Stimulated activated CD8-positive, alpha-beta memory T cell treated with anti-CD3 and anti-CD28 coated beads, Interleukin-7, amount 100 ng/mL, for 4 hours (primary cell): ENCODE data around the gene CLCN5.
"Not testable (repeated sequence)": the region's sequence is repeated elsewhere in the genome, so short reads cannot be mapped to it uniquely, and the experiment has no call there.

Source experiments
- DNase-seq, 2 donors: peaks; one replicate each; pipeline ENCODE4 v3.0.0-alpha.2; 2020; ENCODE audit warnings: low read depth in 2 of 2

The CLCN5 gene

DNA sequence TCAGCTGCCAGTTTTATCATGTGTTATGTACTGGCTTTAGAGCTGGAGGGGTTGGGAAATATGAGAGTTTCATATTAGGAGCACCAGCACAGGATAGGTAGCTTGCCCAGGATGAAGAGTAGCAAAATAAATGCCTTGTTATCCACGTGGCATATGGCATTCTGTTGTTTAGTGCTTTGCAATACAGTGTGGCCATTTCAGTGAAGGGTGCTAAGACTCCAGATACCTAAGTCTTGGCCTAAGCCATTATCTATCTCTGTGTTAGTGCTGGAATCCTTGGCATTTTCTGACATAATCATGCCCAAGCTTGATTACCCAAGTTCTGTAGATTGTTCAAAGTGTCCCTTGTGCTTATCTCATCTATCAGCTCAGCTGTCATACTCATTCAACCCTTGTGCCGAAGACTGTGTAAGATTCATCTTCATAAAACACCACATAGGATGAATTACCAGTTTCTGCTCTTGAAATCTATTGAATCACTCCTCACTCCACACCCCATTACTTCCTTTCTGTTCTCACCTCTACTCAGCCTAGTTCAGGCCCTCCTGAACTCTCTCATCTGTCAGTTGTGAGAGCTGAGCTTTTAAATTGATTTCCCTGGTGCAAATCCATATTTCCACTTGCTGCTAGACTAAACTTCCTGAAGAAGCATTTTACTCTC lies 73.5 kb downstream of the CLCN5 start:
- DNase-seq = no peak

DNA sequence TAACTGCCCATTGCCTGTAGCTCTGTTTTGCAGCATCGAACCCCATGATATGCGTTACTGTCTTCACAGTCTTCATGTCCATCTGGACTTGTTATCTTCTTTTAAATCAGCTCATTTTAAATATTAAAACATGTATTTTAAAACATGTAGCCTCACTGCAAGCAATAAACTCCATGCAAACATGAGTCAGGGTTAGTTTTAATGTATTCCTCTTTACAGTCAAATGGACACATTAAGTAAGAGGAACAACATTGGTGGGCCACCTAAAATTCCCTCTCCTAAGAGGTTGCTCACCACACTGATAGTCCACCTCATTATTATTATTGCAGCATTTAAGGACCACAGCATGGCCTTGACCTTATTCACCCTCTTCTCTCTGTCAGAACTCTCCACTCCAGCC lies 74.1 kb downstream of the CLCN5 start:
- no peak for DNase-seq

DNA sequence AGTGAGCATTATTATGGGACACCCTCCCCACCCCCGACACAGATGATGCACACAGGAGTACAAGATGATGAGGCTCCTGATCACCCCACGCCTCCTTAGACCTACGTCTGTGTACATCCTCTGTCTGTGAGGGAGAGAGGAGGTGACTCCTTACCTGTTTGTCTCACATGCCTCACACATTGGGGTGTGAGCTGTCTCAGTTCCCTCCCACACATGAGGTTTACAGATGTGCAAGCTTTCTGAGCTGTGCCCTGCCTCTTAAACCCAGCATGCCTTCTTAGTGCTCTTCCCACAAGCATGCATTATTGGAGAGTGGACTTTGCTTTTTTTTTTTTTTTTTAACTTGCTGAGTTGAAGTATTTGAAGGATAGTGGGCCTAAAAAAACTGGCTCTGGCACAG lies 76.7 kb downstream of the CLCN5 start:
- DNase-seq = no peak

DNA sequence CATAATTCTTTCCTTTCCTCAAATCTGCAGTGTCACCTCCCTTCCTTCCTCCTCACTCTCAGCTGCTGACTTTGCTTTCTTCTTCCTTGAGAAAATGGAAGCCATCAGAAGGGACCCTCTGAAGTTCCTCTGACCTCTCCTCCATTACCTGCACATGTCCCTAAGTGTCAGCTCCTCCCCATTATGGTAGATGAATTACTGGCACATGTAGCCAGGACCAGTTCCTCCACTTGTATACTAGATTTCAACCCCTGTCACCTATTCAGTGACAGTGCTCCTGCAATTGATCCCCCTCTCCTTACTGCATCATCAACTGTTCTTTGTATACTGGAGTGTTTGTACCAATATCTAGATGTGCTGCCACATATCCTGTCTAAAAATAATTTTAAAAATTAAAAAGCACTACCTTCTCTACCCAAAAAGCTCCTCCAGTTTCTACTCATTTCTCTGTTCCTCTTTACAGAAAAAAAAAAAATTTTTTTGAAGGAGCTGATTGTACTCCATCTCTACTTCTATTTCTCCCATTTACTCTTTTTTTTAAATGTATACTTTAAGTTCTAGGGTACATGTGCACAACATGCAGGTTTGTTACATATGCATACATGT lies 78.6 kb downstream of the CLCN5 start:
- no peak for DNase-seq

DNA sequence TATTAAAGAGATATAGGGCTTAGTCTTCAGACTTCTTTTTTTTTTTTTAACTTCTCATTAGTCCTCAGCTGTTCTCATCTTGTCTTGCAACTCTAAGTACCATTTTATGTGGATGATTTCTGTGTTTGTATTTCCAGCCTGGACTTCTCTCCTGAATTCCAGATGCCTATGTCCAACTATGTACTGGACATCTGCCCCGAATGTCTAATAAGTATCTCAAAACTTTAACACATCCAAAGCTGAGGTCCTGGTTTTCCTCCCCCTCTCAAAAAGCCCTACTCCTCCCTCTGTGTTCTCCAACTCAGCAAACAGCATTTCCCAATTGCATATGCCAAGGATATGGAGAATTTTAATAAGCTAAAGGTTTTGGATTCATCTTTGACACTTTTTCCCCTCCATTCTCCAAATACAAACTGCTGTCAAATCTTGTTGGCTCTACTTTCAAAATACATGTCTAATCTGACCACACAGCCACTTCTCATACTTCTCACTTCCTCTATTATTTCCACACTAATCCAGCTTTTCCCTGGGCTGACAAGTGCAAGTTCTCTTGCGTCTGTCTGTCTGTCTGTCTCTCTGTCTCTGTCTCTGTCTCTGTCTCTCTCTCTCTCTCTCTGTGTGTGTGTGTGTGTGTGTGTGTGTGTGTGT lies 79.8 kb downstream of the CLCN5 start:
- no peak for DNase-seq

DNA sequence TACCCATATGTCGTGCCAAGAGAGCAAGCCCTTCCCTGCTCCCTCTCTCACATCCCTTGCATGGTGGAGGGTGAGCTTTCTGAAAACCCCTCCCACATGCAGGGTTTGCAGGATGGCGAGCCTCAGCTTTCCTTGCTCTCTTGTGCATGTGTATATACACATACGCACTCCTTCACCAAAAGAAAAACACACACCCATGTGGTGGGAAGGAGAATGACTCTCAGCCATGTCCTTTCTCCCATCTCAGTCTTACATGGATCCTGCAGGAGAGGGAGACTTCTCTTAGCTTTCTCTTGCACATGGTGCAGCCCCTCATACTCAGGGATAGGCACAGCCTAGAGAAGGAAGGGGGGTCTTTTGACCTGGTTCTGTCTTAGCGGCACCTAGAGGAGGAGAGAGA lies 81.1 kb downstream of the CLCN5 start:
- no peak for DNase-seq

DNA sequence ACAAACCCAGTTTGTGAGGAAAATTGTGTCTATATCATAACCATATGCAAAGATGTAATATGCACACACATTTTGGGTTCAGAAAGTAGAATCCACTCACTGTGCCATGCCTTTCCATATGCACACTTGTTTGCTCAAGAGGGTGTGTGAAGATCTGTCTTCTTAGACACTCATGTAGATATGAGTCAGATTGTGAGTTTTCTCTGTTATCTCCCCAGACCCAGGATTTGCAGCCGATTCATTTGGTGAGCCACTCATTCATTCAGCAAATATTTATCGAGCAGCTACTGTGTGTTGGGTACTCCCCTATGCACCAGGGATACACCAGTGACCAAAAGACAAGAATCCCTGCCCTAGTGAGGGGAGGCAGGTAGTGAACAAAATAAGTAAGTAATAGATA lies 81.5 kb downstream of the CLCN5 start:
- no peak for DNase-seq

DNA sequence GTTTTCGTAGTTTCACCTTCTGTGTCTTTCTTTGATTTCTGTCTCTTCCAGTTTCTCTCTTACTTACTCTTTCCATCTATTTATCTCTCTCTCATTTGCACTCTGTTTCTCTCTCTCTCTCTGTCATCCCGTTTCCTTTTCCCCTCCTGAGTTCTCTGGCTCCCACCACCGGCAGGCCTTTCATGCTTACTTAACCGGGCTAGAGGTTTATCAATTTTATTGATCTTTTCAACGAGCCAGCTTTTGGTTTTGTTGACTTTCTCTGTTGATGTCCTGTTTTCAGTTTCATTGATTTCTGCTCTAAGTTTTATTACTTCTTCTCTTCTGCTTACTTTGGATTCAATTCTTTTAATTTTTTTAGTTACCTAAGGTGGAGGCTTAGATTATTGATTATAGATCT lies 103.2 kb downstream of the CLCN5 start:
- DNase-seq = not testable (repeated sequence)

DNA sequence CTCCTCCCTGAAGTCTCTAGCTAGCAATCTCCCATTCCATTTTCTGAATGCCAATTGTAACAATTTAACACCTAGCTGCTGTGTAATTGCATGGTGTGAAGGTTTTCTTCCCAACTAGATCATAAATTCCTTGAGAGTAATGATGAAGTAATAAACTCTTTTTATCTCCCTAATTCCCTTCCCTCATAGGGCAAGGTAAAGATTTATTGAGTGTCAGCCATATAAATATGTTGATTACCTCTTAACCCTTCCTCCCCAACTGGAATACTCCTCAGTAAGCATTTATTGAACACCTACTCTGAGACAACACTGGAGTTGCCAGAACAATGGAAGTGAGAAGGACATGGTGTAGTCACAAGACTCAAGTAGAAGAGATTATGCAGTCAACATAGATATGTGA lies 112.7 kb downstream of the CLCN5 start:
- no peak for DNase-seq

DNA sequence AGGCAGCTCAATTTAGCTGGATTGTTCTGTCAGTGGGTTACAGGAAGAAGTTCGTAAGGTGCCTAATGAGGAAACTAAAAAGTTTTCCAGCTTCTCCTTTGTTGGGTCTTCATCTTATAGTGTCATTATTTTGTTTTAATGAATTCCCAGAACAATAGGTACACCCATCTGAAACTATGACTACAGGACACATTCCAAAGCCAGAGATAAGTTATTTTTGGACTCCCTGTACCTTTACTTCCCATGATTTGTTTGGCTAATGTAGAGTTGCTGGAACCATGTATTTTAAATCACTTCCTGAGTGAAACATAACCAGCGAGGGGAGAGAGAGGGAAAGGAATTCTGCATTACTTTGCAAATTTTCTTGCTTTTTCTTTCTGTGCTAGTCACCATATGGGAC lies 114.0 kb downstream of the CLCN5 start:
- no peak for DNase-seq

DNA sequence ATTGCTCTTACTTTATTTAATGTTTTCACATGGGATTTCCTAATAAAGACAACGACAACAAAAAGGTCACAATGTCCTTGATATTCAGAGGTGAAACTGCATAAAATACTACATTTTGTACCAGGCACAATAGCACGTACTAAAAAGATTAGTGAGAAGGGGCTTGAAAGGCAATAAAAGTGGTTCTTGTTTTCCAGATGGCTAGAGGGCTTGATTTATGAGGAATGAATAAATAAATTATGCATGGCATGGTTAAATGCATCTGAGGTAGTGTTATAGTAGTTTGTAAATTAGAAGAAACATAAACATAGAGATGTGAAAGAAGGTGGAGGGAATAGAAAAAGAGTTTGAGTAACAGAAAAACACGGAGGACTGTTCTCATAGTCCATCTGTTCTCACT lies 123.4 kb downstream of the CLCN5 start:
- no peak for DNase-seq

DNA sequence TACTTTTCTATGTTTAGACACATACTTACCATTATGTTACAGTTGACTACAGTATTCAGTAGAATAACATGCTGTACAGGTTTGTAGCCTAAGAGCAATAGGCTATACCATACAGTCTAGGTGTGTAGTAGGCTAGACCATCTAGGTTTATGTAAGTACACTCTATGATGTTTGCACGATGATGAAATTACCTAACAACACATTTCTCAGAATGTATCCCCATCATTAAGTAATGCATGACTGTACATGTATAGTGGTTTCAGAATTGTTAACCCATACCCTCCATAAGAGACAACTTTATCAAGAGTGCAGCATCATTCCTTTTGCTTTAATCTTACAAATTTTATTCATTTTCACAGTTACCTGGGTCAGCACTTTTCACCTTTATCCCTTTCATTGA lies 126.8 kb downstream of the CLCN5 start:
- no peak for DNase-seq

DNA sequence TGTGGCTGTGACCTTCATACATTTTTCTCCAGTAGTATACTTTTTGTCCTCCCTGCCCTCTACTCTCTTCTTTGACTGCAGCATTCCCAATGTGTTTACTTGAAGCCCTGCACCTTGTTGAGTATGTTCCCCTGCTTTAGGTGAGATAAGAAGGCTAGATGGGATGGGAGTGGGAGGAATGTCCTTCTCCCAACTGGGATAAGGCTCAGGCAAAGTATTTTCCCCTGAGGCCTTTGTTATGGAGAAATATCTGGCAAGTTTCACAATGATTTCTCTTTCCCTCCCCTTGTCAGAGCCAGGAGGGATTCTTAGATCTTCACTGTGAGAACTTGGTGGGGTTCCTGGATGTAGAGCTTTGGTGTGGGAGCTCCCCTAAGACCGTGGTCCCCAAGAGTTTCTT lies 131.8 kb downstream of the CLCN5 start:
- no peak for DNase-seq

DNA sequence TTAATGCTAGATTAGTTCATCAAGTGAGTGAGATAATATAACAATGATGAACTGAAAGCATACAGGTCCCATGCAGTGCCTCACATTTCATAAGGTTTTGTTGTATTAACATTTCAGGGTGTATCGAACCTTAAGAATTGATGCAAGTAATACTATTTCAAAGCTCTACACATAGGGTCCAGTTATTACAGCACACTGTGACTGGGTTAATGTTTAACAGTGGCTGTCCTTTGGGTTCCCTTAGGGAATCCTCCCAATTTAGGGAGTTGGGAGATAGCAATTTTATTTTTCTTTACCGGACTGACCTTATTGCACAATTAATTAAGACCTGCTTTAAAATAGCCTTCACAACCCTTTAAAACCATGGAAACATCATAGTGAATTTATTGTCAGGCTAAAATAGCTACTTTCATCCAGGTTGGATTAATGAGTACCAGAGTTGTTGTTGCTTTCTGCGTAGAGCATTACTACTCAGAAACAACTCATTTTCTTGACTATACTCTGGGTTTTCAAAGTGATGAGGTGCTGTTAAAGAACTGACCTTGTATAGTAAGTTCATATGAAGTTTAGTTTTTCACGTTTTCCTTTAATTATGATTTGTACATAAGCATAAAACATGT lies 144.0 kb downstream of the CLCN5 start:
- no peak for DNase-seq

DNA sequence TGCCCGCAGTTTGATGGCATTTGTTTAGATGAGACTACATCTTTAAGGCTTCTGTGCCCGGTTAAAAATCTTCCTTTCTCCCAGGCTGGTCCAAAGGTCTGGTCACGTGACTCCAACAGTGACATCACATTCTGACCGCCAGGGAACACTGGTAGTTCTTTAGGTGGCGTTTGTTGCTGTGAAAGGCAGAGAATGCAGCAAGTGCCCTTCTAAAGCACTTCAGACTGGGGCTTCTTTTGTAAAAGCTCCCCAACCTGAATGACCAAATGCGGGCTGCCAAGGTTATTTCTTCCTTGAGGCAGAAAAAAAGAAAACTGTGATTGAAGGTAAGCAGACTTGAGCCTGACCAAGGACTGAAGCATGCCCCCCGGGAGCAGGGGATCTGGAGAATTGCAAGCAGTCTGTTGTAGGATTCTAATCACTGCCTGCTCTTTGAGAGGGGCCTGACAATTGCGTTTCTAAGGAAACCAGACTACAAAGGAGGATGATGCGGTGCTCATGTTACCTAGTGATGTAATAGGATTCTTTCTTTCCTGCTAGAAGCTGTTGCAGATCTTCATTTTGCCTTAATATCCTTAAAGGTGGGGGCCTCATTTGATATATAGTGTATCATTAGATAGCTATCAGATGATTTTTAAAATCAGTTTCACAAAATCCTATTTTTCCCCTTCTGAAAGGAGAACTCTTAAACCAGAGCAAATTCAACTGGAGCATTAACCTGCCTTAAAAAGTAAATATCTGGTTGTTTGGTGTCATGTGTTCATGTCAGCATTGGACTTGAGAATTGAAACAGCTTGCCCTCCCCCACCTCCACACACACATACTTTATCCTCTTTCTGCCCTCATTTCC lies 145.3 kb downstream of the CLCN5 start:
- no peak for DNase-seq

DNA sequence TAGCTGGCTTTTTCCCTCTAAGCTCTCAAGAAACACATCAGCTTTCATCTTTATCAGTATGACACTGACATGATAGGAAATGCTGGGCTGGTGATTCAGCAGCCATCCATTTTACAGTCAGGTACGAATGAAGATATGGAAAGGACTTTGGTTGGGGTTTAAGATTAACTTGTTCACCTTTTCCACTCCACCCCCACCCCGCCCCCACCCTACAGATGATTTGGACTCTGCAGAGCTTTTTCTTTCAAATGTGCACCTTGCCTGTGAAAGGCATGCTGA lies 145.8 kb downstream of the CLCN5 start:
- no peak for DNase-seq

DNA sequence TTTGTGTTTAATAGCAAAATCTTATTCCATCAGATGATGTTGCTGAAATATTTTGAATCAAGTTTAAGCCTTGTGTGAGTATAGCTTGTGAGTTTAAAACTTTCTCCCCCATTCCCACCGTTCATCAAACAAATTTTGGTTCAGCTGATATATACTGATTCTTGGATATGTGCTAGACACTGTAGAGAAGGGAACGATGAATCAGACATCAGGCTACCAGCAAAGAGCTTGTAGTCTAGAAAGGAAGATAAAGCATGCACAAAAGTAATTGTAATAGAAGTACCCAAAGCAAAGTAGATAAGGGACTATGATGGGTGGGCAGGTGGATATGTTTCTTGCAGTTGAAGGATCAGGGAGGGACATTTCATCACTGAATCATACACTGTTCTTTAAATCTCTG lies 146.5 kb downstream of the CLCN5 start:
- no peak for DNase-seq

DNA sequence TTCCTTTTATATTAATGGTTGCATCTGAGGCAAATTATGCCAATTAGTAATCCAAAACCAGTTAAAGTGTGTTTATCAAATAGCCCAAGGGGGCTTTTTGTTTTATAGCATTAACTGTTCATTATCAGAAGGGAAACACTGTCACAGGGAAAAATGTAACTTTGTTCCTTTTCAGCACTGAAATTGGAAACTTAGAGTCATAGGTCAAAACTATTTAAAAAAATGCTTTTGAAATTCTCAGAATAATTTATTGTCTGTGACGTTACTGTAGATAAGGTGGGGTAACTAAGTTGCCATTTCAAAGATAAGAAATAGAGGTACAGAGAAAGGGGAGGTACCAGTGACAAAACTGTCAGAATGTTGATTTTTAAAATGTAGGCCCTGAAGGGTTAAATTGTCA lies 149.1 kb downstream of the CLCN5 start:
- no peak for DNase-seq

DNA sequence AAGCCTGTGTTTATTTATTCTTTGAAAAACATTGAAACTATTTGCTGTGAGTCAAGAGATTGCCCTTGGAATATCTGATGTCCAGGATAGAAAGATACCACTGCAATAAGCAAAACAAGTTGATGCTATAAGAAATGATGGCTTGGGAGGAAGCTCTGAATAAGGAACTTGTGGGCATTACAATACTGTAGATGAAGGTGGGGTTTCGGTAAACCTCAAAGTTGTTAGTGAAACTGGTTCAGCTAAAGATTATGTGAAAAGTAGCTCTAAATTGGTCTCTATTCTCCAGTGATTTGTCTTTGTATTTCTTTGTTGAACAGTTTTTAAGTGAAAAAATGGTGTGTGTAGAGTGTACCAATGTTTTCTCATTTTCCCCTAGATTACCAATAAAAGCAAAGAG lies 149.7 kb downstream of the CLCN5 start:
- DNase-seq = no peak

DNA sequence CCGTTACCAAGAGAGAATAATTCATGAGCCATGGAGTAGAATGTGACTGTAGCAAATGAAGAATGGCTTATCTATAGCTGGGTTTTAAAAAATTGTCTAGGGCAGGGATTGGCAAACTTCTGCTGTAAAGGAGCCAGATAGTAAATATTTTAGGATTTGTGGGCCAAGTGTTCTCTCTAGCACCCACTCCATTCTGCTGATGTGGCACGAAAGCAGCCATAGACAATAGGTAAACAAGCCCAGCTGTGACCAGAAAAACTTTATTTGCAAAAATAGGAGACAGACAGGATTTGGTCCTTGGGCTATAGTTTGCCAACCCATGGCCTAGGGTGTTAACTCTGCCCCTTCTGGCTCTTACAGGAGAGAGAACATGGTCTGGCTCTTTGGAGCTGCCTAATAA lies 151.2 kb downstream of the CLCN5 start:
- no peak for DNase-seq

DNA sequence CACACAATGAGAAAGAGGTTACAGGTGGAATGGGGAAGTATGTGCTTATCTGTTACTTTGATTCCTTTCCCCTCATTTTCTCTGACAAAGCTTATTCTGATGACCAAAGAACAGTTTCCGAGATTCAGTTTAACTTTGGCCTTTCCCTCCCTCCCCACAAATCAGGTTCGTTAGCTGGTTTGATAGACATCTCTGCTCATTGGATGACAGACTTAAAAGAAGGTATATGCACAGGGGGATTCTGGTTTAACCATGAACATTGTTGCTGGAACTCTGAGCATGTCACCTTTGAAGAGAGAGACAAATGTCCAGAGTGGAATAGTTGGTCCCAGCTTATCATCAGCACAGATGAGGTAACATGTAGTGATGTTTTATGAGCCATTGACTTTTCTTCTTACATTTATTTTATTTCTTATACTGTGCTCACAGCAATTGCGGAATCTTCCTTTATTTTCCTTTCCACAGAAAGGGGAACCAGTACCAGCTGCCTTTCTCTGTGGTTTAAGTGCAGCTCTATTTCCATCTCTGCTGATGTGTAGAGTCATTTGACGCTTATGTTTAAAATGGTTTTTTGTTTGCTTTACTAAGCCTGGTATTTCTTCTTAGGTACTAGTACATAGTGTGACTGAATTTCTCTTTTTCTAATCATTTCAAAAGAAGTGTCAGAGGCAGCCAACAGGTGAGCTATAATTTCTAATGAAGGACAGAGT lies 153.4 kb downstream of the CLCN5 start:
- no peak for DNase-seq
